ENCODE measurements around the gene MAD2L2. TPM values are rescaled to one million over a fixed set of nuclear protein-coding genes. Genes with fewer than 3 reads are reported as not detected.

Gene MAD2L2
- total and polyA plus RNA-seq, 9 of the 15 experiments (the other 6 are each of a cell fraction or from before 2014, with no cell fraction given): 12.4 to 286 (median 143) TPM

DNA sequence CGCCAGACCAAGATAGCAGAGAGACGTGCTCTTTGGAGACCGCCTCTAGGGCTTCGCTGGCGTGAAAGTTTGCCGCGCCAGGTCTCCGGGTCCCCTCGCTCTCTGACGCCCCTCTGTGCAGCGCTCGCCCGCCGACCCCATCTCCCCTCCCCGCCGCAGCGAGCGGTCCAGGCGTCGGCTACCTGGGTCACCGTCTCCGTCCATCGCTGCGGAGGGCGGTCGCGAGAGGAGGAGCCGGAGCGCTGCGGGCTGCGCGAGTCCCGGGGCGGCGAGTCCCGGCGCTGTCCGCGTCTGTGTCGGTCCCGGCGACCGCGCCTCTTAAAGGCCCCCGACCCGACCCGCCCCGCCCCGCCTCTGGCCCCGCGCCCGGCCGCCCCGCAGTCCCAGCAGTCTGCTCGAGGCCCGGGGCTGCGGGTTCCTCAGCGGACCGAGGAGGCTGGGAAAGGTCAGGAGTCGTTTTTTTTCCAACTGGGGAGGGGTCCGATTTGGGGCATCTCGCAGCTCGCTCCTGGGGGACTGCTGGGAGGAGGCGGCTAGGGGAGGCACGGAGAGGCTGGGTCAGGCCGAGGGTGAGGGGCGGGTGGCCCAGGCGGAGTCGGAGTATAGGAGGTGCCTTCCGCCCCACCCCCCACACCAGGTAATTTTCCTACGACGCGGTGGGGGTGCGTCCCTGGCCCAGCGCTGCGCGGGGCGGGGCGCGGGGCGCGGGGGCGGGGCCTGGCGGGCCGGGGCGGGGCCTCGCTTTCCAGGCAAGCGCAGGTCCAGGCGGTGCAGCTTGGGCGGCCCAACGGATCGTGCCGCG is 26.6 kb downstream of the MAD2L2 start, which contains the start of the genes FBXO2 and FBXO44 (continued):
- TF ChIP-seq NRF1 (conservative IDR thresholded peaks at IDR 0.05 in 1 of 2, IDR thresholded peaks at IDR 0.05 in 1 of 2) (peak; percentile 60 to 62; a peak in 3 of 4 replicates), BCOR (IDR thresholded peaks at IDR 0.05) (peak; percentile 85), ZFP36 (IDR thresholded peaks at IDR 0.05; ENCODE audit: low read depth, low read length, partially characterized antibody) (peak; percentile 98), KAT7 (CRISPR knock-in tag; IDR thresholded peaks at IDR 0.05; ENCODE audit: borderline replicate concordance) (peak; percentile 47; the same call in 1 of the 2 replicates), PHF8 (IDR thresholded peaks at IDR 0.05; ENCODE audit: borderline replicate concordance, low read length) (0 out of 2 replicates have a peak, but pooled peaks have one; percentile 21), CXXC5 (CRISPR knock-in tag; IDR thresholded peaks at IDR 0.05) (peak; percentile 56), ZNF436 (CRISPR knock-in tag; IDR thresholded peaks at IDR 0.05) (peak; percentile 78), RB1 (IDR thresholded peaks at IDR 0.05; ENCODE audit: low read depth) (peak; percentile 28; the same call in 1 of the 2 replicates), NFIC (IDR thresholded peaks at IDR 0.05) (peak; percentile 61), RBBP5 (IDR thresholded peaks at IDR 0.05; ENCODE audit: borderline replicate concordance, insufficient read depth, low read length, poor library complexity, severe bottlenecking) (peak; percentile 34), MNT (conservative IDR thresholded peaks at IDR 0.05) (no peak), ZBTB33 (CRISPR knock-in tag; IDR thresholded peaks at IDR 0.05) (peak; percentile 87), BRD4 (IDR thresholded peaks at IDR 0.05) (no peak), CTBP1 (IDR thresholded peaks at IDR 0.05; ENCODE audit: borderline replicate concordance) (peak; percentile 48; the same call in 1 of the 2 replicates), MAZ (CRISPR knock-in tag; conservative IDR thresholded peaks at IDR 0.05 in 1 of 2, IDR thresholded peaks at IDR 0.05 in 1 of 2) (peak in 1 of 2 experiments; percentile 63; a peak in 1 of 4 replicates), TRIM24 (IDR thresholded peaks at IDR 0.05) (no peak), SIN3A (IDR thresholded peaks at IDR 0.05; ENCODE audit: borderline replicate concordance in 2 of 2, control insufficient read depth in 1 of 2, low read depth in 2 of 2, low read length in 2 of 2) (0 out of 4 replicates have a peak, but pooled peaks of 1 of the 2 experiments have one; percentile 23), CREM (IDR thresholded peaks at IDR 0.05; ENCODE audit: low read depth) (peak; percentile 30; the same call in 1 of the 2 replicates), MTA1 (IDR thresholded peaks at IDR 0.05; ENCODE audit: borderline replicate concordance) (no peak), ZKSCAN3 (CRISPR knock-in tag; IDR thresholded peaks at IDR 0.05) (no peak)
- TF ChIP-seq, protein P1, sequence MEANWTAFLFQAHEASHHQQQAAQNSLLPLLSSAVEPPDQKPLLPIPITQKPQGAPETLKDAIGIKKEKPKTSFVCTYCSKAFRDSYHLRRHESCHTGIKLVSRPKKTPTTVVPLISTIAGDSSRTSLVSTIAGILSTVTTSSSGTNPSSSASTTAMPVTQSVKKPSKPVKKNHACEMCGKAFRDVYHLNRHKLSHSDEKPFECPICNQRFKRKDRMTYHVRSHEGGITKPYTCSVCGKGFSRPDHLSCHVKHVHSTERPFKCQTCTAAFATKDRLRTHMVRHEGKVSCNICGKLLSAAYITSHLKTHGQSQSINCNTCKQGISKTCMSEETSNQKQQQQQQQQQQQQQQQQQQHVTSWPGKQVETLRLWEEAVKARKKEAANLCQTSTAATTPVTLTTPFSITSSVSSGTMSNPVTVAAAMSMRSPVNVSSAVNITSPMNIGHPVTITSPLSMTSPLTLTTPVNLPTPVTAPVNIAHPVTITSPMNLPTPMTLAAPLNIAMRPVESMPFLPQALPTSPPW (CRISPR knock-in tag; IDR thresholded peaks at IDR 0.05): peak; percentile 76
- TF ChIP-seq, protein P2, sequence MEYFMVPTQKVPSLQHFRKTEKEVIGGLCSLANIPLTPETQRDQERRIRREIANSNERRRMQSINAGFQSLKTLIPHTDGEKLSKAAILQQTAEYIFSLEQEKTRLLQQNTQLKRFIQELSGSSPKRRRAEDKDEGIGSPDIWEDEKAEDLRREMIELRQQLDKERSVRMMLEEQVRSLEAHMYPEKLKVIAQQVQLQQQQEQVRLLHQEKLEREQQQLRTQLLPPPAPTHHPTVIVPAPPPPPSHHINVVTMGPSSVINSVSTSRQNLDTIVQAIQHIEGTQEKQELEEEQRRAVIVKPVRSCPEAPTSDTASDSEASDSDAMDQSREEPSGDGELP (CRISPR knock-in tag; IDR thresholded peaks at IDR 0.05; ENCODE audit: borderline replicate concordance): peak; percentile 20; the same call in 1 of the 2 replicates
